ENCODE measurements around the gene SF3A2.

SF3A2 gene

GRCh38 chr19:2248136-2249009 lies 11.7 kb downstream of the SF3A2 start:
- Histone ChIP-seq H4K20me1 (ENCODE audit: insufficient read depth, low read length, poor library complexity, severe bottlenecking) (peaks cover 19% of the 10 kb centered on the region), H2AFZ (ENCODE audit: low read length) (no peak overlapping the region), H3K4me1 (ENCODE audit: insufficient read depth, low read length, poor library complexity, severe bottlenecking) (no peaks in the 10 kb centered on the region), H3K27me3 (ENCODE audit: insufficient read depth, low read length, poor library complexity, severe bottlenecking) (no peaks in the 10 kb centered on the region), H3K4me3 (ENCODE audit: low read length, poor library complexity, severe bottlenecking) (no peak overlapping the region), H3K36me3 (ENCODE audit: insufficient read depth, low read length) (peaks cover 67% of the 10 kb centered on the region; the same call in 1 of the 2 replicates), H3K79me2 (ENCODE audit: insufficient read depth, low read length) (peaks cover 22% of the 10 kb centered on the region), H3K9me3 (ENCODE audit: insufficient read depth, low read depth, low read length) (no peaks in the 10 kb centered on the region), H3K9me2 (replicated peaks; ENCODE audit: low read depth, low read length) (no peaks in the 10 kb centered on the region), H3K9ac (ENCODE audit: low read depth, low read length, poor library complexity, severe bottlenecking) (no peak overlapping the region), H3F3A (ENCODE audit: low read depth) (no peaks in the 10 kb centered on the region), H3K4me2 (ENCODE audit: low read depth, low read length, poor library complexity, severe bottlenecking) (no peak overlapping the region)
- TF ChIP-seq CTCF (conservative IDR thresholded peaks at IDR 0.05; ENCODE audit: low read length), result no peak
- no peak for TF ChIP-seq EZH2phosphoT487 (IDR thresholded peaks at IDR 0.05; ENCODE audit: borderline replicate concordance)

- Histone ChIP-seq H3K9me2 (replicated peaks; ENCODE audit: low read depth, low read length) (no peaks in the 10 kb centered on the region), H4K20me1 (ENCODE audit: insufficient read depth, low read length, poor library complexity, severe bottlenecking) (peaks cover 13% of the 10 kb centered on the region), H3K4me2 (ENCODE audit: low read depth, low read length, poor library complexity, severe bottlenecking) (no peak within 1 kb of the TSS), H3K9ac (ENCODE audit: low read depth, low read length, poor library complexity, severe bottlenecking) (no peak within 1 kb of the TSS), H3K9me3 (ENCODE audit: insufficient read depth, low read depth, low read length) (no peaks in the 10 kb centered on the region), H3K27me3 (ENCODE audit: insufficient read depth, low read length, poor library complexity, severe bottlenecking) (no peaks in the 10 kb centered on the region), H3K4me1 (ENCODE audit: insufficient read depth, low read length, poor library complexity, severe bottlenecking) (no peaks in the 10 kb centered on the region), H3F3A (ENCODE audit: low read depth) (no peaks in the 10 kb centered on the region), H3K79me2 (ENCODE audit: insufficient read depth, low read length) (peaks cover 13% of the 10 kb centered on the region; the same call in 1 of the 2 replicates), H3K4me3 (ENCODE audit: low read length, poor library complexity, severe bottlenecking) (no peak within 1 kb of the TSS), H2AFZ (ENCODE audit: low read length) (no peak within 1 kb of the TSS), H3K36me3 (ENCODE audit: insufficient read depth, low read length) (peaks cover 58% of the 10 kb centered on the region; the same call in 1 of the 2 replicates)
- TF ChIP-seq EZH2phosphoT487 (IDR thresholded peaks at IDR 0.05; ENCODE audit: borderline replicate concordance) (no peak), CTCF (conservative IDR thresholded peaks at IDR 0.05; ENCODE audit: low read length) (no peak)
These were observed 12.6 kb downstream of the SF3A2 start, which contains the start of gene AMH for GRCh38 chr19:2249010-2249866. Gene AMH (plus strand): TSS chr19:2249323. CDS start chr19:2249333, 10 bp downstream.

GRCh38 chr19:2249880-2250765 lies 13.5 kb downstream of the SF3A2 start:
- Histone ChIP-seq H3K9me3 (ENCODE audit: insufficient read depth, low read depth, low read length) (no peaks in the 10 kb centered on the region), H3K36me3 (ENCODE audit: insufficient read depth, low read length) (peaks cover 49% of the 10 kb centered on the region; the same call in 1 of the 2 replicates), H3K79me2 (ENCODE audit: insufficient read depth, low read length) (peaks cover 6% of the 10 kb centered on the region; the same call in 1 of the 2 replicates), H4K20me1 (ENCODE audit: insufficient read depth, low read length, poor library complexity, severe bottlenecking) (peaks cover 13% of the 10 kb centered on the region), H3K9me2 (replicated peaks; ENCODE audit: low read depth, low read length) (no peaks in the 10 kb centered on the region), H3F3A (ENCODE audit: low read depth) (no peaks in the 10 kb centered on the region), H3K4me2 (ENCODE audit: low read depth, low read length, poor library complexity, severe bottlenecking) (no peak overlapping the region), H3K9ac (ENCODE audit: low read depth, low read length, poor library complexity, severe bottlenecking) (no peak overlapping the region), H2AFZ (ENCODE audit: low read length) (no peak overlapping the region), H3K4me1 (ENCODE audit: insufficient read depth, low read length, poor library complexity, severe bottlenecking) (no peaks in the 10 kb centered on the region), H3K27me3 (ENCODE audit: insufficient read depth, low read length, poor library complexity, severe bottlenecking) (no peaks in the 10 kb centered on the region), H3K4me3 (ENCODE audit: low read length, poor library complexity, severe bottlenecking) (no peak overlapping the region)
- TF ChIP-seq CTCF (conservative IDR thresholded peaks at IDR 0.05; ENCODE audit: low read length), result no peak
